ENCODE measurements around the gene SH2D3C. TPM values are rescaled to one million over a fixed set of nuclear protein-coding genes. Genes with fewer than 3 reads are reported as not detected.

The SH2D3C gene
- total RNA-seq, 4 donors from 2014 or later: 4.7 to 8.1 (median 5.2) TPM

DNA sequence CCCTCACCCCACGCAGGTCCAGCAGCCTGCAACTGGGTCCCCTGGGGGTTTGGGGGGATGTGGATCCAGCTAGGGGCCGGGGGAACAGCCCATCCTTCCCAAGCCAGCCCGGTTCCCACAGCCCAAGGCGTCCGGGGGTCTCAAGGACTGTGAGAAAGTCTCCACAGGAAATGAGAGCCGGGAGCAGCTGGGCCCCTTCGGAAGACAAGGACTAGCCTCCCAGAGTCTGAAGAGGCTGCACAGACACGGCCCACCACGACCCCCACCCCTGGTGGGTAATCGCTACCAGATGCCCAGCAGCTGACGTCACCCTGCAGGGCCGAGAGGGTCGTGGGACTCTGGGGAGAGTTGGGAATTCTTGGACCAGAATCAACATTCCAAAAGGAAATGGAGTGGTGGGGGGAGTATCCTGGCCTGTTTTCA lies 10.5 kb downstream of the SH2D3C start:
- H3K9me3 ChIP-seq: no peaks in the 10 kb centered on the region
- no peaks in the 10 kb centered on the region for H3K27me3 ChIP-seq
- DNase-seq (no peak), ATAC-seq (no peak)
- in situ Hi-C loops (cut with MboI; ENCODE audit: low sequenced_read_pairs in 4 of 4): no loop called here
- H3K4me1 ChIP-seq: peaks cover 11 to 18% of the 10 kb centered on the region in 2 donors
- peak overlapping the region; percentile 65 to 81 (median 76) for H3K27ac ChIP-seq
- TF ChIP-seq POLR2A (IDR thresholded peaks at IDR 0.05): no peak
- TF ChIP-seq, protein P1, sequence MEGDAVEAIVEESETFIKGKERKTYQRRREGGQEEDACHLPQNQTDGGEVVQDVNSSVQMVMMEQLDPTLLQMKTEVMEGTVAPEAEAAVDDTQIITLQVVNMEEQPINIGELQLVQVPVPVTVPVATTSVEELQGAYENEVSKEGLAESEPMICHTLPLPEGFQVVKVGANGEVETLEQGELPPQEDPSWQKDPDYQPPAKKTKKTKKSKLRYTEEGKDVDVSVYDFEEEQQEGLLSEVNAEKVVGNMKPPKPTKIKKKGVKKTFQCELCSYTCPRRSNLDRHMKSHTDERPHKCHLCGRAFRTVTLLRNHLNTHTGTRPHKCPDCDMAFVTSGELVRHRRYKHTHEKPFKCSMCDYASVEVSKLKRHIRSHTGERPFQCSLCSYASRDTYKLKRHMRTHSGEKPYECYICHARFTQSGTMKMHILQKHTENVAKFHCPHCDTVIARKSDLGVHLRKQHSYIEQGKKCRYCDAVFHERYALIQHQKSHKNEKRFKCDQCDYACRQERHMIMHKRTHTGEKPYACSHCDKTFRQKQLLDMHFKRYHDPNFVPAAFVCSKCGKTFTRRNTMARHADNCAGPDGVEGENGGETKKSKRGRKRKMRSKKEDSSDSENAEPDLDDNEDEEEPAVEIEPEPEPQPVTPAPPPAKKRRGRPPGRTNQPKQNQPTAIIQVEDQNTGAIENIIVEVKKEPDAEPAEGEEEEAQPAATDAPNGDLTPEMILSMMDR (IDR thresholded peaks at IDR 0.05 in 4 of 5, conservative IDR thresholded peaks at IDR 0.05 in 1 of 5): no peak
- peak overlapping the region in 3 of 4 donors; percentile 8 to 63 (median 18) for H3K4me3 ChIP-seq
- H3K36me3 ChIP-seq: no peaks in the 10 kb centered on the region
- intact Hi-C loops (cut with DNase I; ENCODE audit: low total_unique reads): no loop called here

DNA sequence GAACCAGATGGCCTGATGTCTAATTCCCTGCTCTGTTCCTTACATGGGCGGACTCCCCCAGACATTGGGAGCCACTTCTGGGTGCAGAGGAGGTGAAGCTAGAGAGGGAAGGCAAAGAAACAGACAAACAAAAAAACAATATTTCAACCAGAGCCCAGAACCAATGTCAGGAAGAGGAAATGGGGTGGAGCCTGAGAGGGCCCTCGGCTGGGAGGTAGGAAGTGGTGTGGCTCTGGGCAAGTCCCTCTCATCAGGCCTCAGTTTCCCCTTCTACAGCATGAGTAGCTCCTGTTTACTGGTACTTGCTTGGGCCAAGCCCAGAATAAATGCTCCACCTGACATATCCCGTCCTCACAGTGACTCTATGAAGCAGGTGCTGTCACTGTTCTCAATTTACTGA lies 11.1 kb downstream of the SH2D3C start:
- TF ChIP-seq POLR2A (IDR thresholded peaks at IDR 0.05): no peak
- TF ChIP-seq, protein P1 (IDR thresholded peaks at IDR 0.05 in 4 of 5, conservative IDR thresholded peaks at IDR 0.05 in 1 of 5): no peak
- H3K9me3 ChIP-seq: no peaks in the 10 kb centered on the region
- intact Hi-C loops (cut with DNase I; ENCODE audit: low total_unique reads) (no loop called here), in situ Hi-C loops (cut with MboI; ENCODE audit: low sequenced_read_pairs in 4 of 4) (no loop called here)
- H3K27me3 ChIP-seq: no peaks in the 10 kb centered on the region
- peak overlapping the region; percentile 65 to 81 (median 76) for H3K27ac ChIP-seq
- DNase-seq (no peak), ATAC-seq (no peak)
- H3K4me1 ChIP-seq: peaks cover 11 to 18% of the 10 kb centered on the region in 2 donors
- no peaks in the 10 kb centered on the region for H3K36me3 ChIP-seq
- H3K4me3 ChIP-seq: peak overlapping the region in 3 of 4 donors; percentile 8 to 63 (median 18)

DNA sequence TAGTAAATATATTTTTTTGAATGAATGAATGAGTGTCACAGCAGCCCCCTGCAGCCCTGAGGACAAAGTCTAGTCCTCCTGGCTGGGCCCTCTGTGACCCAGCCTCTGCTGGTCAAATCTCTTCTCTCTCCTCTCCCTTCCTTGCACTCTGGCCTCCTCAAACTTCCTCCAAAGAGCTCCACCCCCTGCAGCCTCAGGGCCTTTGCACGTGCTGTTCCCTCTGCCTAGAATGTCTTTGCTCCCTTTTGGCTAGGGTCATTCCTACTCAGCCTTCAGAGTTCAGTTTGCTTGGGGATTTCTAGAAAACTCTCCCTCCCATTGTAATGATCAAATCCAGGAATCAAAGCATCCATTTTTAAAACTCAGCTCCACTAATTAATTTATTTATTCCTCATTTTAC lies 13.0 kb downstream of the SH2D3C start:
- TF ChIP-seq, protein P1 (IDR thresholded peaks at IDR 0.05 in 4 of 5, conservative IDR thresholded peaks at IDR 0.05 in 1 of 5): no peak
- TF ChIP-seq POLR2A (IDR thresholded peaks at IDR 0.05): no peak
- H3K27ac ChIP-seq: peak overlapping the region in 3 of 4 donors; percentile 34 to 81 (median 76)

GRCh38 chr9:127763918-127764384 lies 14.5 kb downstream of the SH2D3C start:
- ATAC-seq (peak; percentile 47 to 62), DNase-seq (no peak)
- Histone ChIP-seq H3K9me3 (no peaks in the 10 kb centered on the region), H3K27me3 (no peaks in the 10 kb centered on the region), H3K27ac (peak overlapping the region in 3 of 4 donors; percentile 51 to 81 (median 76)), H3K4me3 (no peak overlapping the region), H3K4me1 (peaks cover 6 to 8% of the 10 kb centered on the region in 2 donors), H3K36me3 (no peaks in the 10 kb centered on the region)
- TF ChIP-seq, protein P1 (IDR thresholded peaks at IDR 0.05 in 4 of 5, conservative IDR thresholded peaks at IDR 0.05 in 1 of 5): peak; percentile 16 to 55 (median 47)
- TF ChIP-seq POLR2A (IDR thresholded peaks at IDR 0.05): no peak
- in situ Hi-C loops (cut with MboI; ENCODE audit: low sequenced_read_pairs in 4 of 4) (no loop called here), intact Hi-C loops (cut with DNase I; ENCODE audit: low total_unique reads) (no loop called here)

More for the DNA sequence above, 13.0 kb downstream of the SH2D3C start:
- no peaks in the 10 kb centered on the region for H3K27me3 ChIP-seq
- H3K4me1 ChIP-seq: peaks cover 5 to 12% of the 10 kb centered on the region in 2 donors
- intact Hi-C loops (cut with DNase I; ENCODE audit: low total_unique reads): no loop called here
- no peak overlapping the region for H3K4me3 ChIP-seq
- no peaks in the 10 kb centered on the region for H3K9me3 ChIP-seq
- no peak for DNase-seq
- in situ Hi-C loops (cut with MboI; ENCODE audit: low sequenced_read_pairs in 4 of 4): no loop called here
- H3K36me3 ChIP-seq: no peaks in the 10 kb centered on the region
- no peak for ATAC-seq

All from gastrocnemius medialis (tissue), 4 donors.